HEK293 (cell line): ENCODE results near the gene MARCHF10.
A peak's percentile ranks its signal among the peaks of the same experiment; 100 is the strongest.
"Not testable (repeated sequence)": the region's sequence is repeated elsewhere in the genome, so short reads cannot be mapped to it uniquely, and the experiment has no call there.

Experiments
- CTCF ChIA-PET: fragments of 350-600 bp; formaldehyde crosslinking; extraction: SDS; loops from one replicate; lab custom pipeline; 2021; ENCODE audit warnings: antibody characterized with exemption; lab: Yijun Ruan, JAX
- POLR2A ChIA-PET: fragments of 300-600 bp; formaldehyde crosslinking; extraction: SDS; loops from one replicate; lab custom pipeline; 2020; ENCODE audit warnings: antibody characterized with exemption, inconsistent platforms; lab: Yijun Ruan, JAX
- H3K27ac ChIP-seq: fragments of 200-500 bp; sonication (Bioruptor generic); 2 replicates; pipeline ENCODE4 v1.5.1; 2014; ENCODE audit warnings: low read depth, low read length, control low read depth, inconsistent platforms; ENCODE audit errors: extremely low read depth
- H3K36me3 ChIP-seq, 2 experiments: fragments of 200-500 bp in 1 of 2; sonication (Bioruptor generic) in 1 of 2; 1 replicate in 1 of 2; 2 replicates in 1 of 2; pipeline ENCODE4 v1.5.1; 2014 to 2017; ENCODE audit warnings: inconsistent platforms in 2 of 2, low read length in 2 of 2; ENCODE audit not compliant: control insufficient read depth in 2 of 2, insufficient read depth in 1 of 2
- H3K4me1 ChIP-seq: fragments of 200-500 bp; sonication (Bioruptor generic); 2 replicates; pipeline ENCODE4 v1.5.1; 2014; ENCODE audit warnings: mild to moderate bottlenecking, low read length, inconsistent platforms; ENCODE audit not compliant: control insufficient read depth, insufficient read depth
- H3K4me3 ChIP-seq: 2 replicates; pipeline ENCODE4 v1.5.1; 2011; ENCODE audit warnings: low read depth, mild to moderate bottlenecking, control low read depth, low read length, moderate library complexity
- H3K9me3 ChIP-seq: fragments of 200-500 bp; sonication (Bioruptor generic); 2 replicates; pipeline ENCODE4 v1.5.1; 2014; ENCODE audit warnings: low read depth, low read length, inconsistent platforms; ENCODE audit not compliant: control insufficient read depth, insufficient read depth
- EGR2 ChIP-seq: fragments of 450-650 bp; formaldehyde crosslinking; IDR thresholded peaks from 2 replicates; pipeline ENCODE4 v1.5.1; 2016; ENCODE audit warnings: low read depth, missing biosample characterization, missing genetic modification characterization
- KLF1 ChIP-seq: fragments of 450-650 bp; formaldehyde crosslinking; IDR thresholded peaks from 2 replicates; pipeline ENCODE4 v1.5.1; 2016; ENCODE audit warnings: missing biosample characterization, missing genetic modification characterization
- PATZ1 ChIP-seq: fragments of 450-650 bp; formaldehyde crosslinking; IDR thresholded peaks from 2 replicates; pipeline ENCODE4 v1.5.1; 2016; ENCODE audit warnings: missing biosample characterization, missing genetic modification characterization
- SETDB1 ChIP-seq: IDR thresholded peaks from one replicate; pipeline ENCODE4 v1.6.1; 2017; ENCODE audit warnings: mild to moderate bottlenecking, low read length, moderate library complexity, mixed read lengths; ENCODE audit not compliant: insufficient read length
- ZBTB21 ChIP-seq: fragments of 450-650 bp; formaldehyde crosslinking; IDR thresholded peaks from 2 replicates; pipeline ENCODE4 v1.5.1; 2017; ENCODE audit warnings: missing biosample characterization, missing genetic modification characterization
- ZFHX2 ChIP-seq: fragments of 450-650 bp; formaldehyde crosslinking; conservative IDR thresholded peaks from 2 replicates; pipeline ENCODE4 v1.5.1; 2016; ENCODE audit warnings: missing biosample characterization, missing genetic modification characterization
- ZNF10 ChIP-seq: fragments of 450-650 bp; formaldehyde crosslinking; IDR thresholded peaks from 2 replicates; pipeline ENCODE4 v1.5.1; 2017; ENCODE audit warnings: missing biosample characterization, missing genetic modification characterization
- ZNF121 ChIP-seq: fragments of 450-650 bp; formaldehyde crosslinking; IDR thresholded peaks from 2 replicates; pipeline ENCODE4 v1.5.1; 2016; ENCODE audit warnings: missing biosample characterization, missing genetic modification characterization
- ZNF157 ChIP-seq: fragments of 450-650 bp; formaldehyde crosslinking; IDR thresholded peaks from 2 replicates; pipeline ENCODE4 v1.5.1; 2016; ENCODE audit warnings: missing biosample characterization, missing genetic modification characterization
- ZNF24 ChIP-seq: fragments of 450-650 bp; formaldehyde crosslinking; IDR thresholded peaks from 2 replicates; pipeline ENCODE4 v1.5.1; 2016; ENCODE audit warnings: missing biosample characterization, missing genetic modification characterization
- ZNF473 ChIP-seq: fragments of 450-650 bp; formaldehyde crosslinking; IDR thresholded peaks from 2 replicates; pipeline ENCODE4 v1.5.1; 2017; ENCODE audit warnings: missing biosample characterization, missing genetic modification characterization
- ZNF530 ChIP-seq: fragments of 450-650 bp; formaldehyde crosslinking; IDR thresholded peaks from 2 replicates; pipeline ENCODE4 v1.5.1; 2016; ENCODE audit warnings: low read depth, missing biosample characterization, missing genetic modification characterization
- ZNF677 ChIP-seq: fragments of 450-650 bp; IDR thresholded peaks from 2 replicates; pipeline ENCODE4 v1.5.0; 2018; ENCODE audit warnings: missing biosample characterization, mild to moderate bottlenecking, missing genetic modification characterization, moderate library complexity
- ZNF777 ChIP-seq: fragments of 450-650 bp; formaldehyde crosslinking; IDR thresholded peaks from 2 replicates; pipeline ENCODE4 v1.5.1; 2017; ENCODE audit warnings: missing biosample characterization, missing genetic modification characterization, borderline replicate concordance
- ZNF785 ChIP-seq: fragments of 450-650 bp; formaldehyde crosslinking; IDR thresholded peaks from 2 replicates; pipeline ENCODE4 v1.5.1; 2016; ENCODE audit warnings: missing biosample characterization, missing genetic modification characterization
- ZSCAN16 ChIP-seq: fragments of 450-650 bp; formaldehyde crosslinking; IDR thresholded peaks from 2 replicates; pipeline ENCODE4 v1.5.1; 2016; ENCODE audit warnings: missing biosample characterization, missing genetic modification characterization
- TF ChIP-seq, protein P1 (sequence below): fragments of 450-650 bp; formaldehyde crosslinking; IDR thresholded peaks from 2 replicates; pipeline ENCODE4 v1.5.1; 2017; ENCODE audit warnings: missing biosample characterization, missing genetic modification characterization
- TF ChIP-seq, protein P2 (sequence below): fragments of 450-650 bp; formaldehyde crosslinking; IDR thresholded peaks from 2 replicates; pipeline ENCODE4 v1.5.1; 2016; ENCODE audit warnings: missing biosample characterization, missing genetic modification characterization, low read depth
- TF ChIP-seq, protein P3 (sequence below): fragments of 450-650 bp; IDR thresholded peaks from 2 replicates; pipeline ENCODE4 v1.5.1; 2018; ENCODE audit warnings: missing biosample characterization, missing genetic modification characterization

MARCHF10 gene

GRCh38 chr17:62692159-62692651, 115.9 kb downstream of the MARCHF10 start:
- POLR2A ChIA-PET = no interaction called here

GRCh38 chr17:62691589-62691915, 116.6 kb downstream of the MARCHF10 start:
- H3K4me1 ChIP-seq, CTCF ChIA-PET, H3K9me3 ChIP-seq, H3K27ac ChIP-seq, POLR2A ChIA-PET, H3K4me3 ChIP-seq: not testable (repeated sequence)
- peaks cover 0 to 31% of the 10 kb centered on the region in 2 experiments; a peak in 1 of 3 replicates for H3K36me3 ChIP-seq
- 0 out of 2 replicates have a peak, but pooled peaks have one; percentile 41 for TF ChIP-seq ZNF121 (tag by site-specific recombination)

More at GRCh38 chr17:62692159-62692651, 115.9 kb downstream of the MARCHF10 start:
- H3K4me1 ChIP-seq = no peaks in the 10 kb centered on the region
- H3K9me3 ChIP-seq = no peaks in the 10 kb centered on the region
- no peak overlapping the region for H3K4me3 ChIP-seq
- peaks cover 0 to 31% of the 10 kb centered on the region in 2 experiments; a peak in 1 of 3 replicates for H3K36me3 ChIP-seq
- CTCF ChIA-PET = interaction anchor here (2.8 kb wide), 1 partner anchor 715 kb away, joined by 9 read pairs; no protein-coding TSS in a partner anchor
- TF ChIP-seq EGR2 (tag by site-specific recombination) = peak; percentile 87
- no peak for TF ChIP-seq ZNF785 (tag by site-specific recombination)
- TF ChIP-seq ZFHX2 (tag by site-specific recombination) = peak; percentile 92
- TF ChIP-seq, all 188 proteins: peak for 2
- H3K27ac ChIP-seq = no peak overlapping the region

DNA sequence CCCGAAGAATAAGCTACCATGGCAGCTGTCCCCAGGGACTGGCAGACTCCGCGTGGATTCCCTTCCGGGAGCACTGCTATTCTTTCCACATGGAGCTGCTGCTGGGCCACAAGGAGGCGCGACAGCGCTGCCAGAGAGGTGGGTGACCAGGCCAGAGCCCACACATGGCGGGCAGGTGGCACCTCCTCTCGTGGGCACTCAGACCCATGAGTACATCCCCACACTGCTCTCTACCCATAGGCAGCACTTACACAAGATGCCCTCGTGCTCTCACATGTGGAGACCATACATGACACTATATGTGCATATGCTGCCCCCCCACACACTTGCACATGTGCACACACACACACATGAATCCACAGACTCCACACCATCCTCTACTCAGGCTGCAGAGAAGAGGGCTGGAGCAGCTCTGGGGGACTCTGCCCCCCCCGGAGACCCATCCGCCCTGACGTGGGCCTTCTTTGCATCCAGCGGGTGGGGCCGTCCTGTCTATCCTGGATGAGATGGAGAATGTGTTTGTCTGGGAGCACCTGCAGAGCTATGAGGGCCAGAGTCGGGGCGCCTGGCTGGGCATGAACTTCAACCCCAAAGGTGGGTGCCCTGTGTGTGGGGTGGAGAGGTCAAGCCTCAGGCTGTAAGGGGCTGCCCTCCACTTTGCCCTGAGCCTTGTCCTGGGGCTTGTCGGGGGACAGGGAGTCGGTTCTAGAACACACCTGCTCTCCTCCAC, 117.8 kb downstream of the MARCHF10 start:
- no peak for TF ChIP-seq ZNF157 (tag by site-specific recombination)
- TF ChIP-seq KLF1 = peak; percentile 16; the same call in 1 of the 2 replicates
- CTCF ChIA-PET = interaction anchor here (0.7 kb wide), 1 partner anchor 729 kb away, joined by 3 read pairs; no protein-coding TSS in a partner anchor
- Histone ChIP-seq H3K27ac (no peak overlapping the region), H3K4me3 (no peak overlapping the region), H3K36me3 (peaks cover 0 to 38% of the 10 kb centered on the region in 2 experiments; a peak in 1 of 3 replicates), H3K9me3 (no peaks in the 10 kb centered on the region), H3K4me1 (no peaks in the 10 kb centered on the region)
- POLR2A ChIA-PET = no interaction called here

GRCh38 chr17:62689441-62690167, 118.5 kb downstream of the MARCHF10 start:
- ChIA-PET CTCF (interaction anchor here (0.7 kb wide), 1 partner anchor 730 kb away, joined by 3 read pairs; no protein-coding TSS in a partner anchor), POLR2A (no interaction called here)
- Histone ChIP-seq H3K4me3 (no peak overlapping the region), H3K36me3 (peaks cover 0 to 39% of the 10 kb centered on the region in 2 experiments; a peak in 2 of 3 replicates), H3K9me3 (no peaks in the 10 kb centered on the region), H3K27ac (no peak overlapping the region), H3K4me1 (no peaks in the 10 kb centered on the region)
- TF ChIP-seq ZNF530 (tag by site-specific recombination) (no peak), ZNF24 (no peak), ZNF473 (tag by site-specific recombination) (no peak), ZNF10 (tag by site-specific recombination) (no peak), ZSCAN16 (tag by site-specific recombination) (no peak), SETDB1 (no peak), ZNF777 (tag by site-specific recombination) (no peak), ZNF677 (no peak), ZBTB21 (tag by site-specific recombination) (no peak), PATZ1 (tag by site-specific recombination) (no peak)
- TF ChIP-seq, protein P1, sequence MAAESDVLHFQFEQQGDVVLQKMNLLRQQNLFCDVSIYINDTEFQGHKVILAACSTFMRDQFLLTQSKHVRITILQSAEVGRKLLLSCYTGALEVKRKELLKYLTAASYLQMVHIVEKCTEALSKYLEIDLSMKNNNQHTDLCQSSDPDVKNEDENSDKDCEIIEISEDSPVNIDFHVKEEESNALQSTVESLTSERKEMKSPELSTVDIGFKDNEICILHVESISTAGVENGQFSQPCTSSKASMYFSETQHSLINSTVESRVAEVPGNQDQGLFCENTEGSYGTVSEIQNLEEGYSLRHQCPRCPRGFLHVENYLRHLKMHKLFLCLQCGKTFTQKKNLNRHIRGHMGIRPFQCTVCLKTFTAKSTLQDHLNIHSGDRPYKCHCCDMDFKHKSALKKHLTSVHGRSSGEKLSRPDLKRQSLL (tag by site-specific recombination) = no peak
- TF ChIP-seq, protein P2, sequence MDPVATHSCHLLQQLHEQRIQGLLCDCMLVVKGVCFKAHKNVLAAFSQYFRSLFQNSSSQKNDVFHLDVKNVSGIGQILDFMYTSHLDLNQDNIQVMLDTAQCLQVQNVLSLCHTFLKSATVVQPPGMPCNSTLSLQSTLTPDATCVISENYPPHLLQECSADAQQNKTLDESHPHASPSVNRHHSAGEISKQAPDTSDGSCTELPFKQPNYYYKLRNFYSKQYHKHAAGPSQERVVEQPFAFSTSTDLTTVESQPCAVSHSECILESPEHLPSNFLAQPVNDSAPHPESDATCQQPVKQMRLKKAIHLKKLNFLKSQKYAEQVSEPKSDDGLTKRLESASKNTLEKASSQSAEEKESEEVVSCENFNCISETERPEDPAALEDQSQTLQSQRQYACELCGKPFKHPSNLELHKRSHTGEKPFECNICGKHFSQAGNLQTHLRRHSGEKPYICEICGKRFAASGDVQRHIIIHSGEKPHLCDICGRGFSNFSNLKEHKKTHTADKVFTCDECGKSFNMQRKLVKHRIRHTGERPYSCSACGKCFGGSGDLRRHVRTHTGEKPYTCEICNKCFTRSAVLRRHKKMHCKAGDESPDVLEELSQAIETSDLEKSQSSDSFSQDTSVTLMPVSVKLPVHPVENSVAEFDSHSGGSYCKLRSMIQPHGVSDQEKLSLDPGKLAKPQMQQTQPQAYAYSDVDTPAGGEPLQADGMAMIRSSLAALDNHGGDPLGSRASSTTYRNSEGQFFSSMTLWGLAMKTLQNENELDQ (tag by site-specific recombination) = no peak
- TF ChIP-seq, protein P3, sequence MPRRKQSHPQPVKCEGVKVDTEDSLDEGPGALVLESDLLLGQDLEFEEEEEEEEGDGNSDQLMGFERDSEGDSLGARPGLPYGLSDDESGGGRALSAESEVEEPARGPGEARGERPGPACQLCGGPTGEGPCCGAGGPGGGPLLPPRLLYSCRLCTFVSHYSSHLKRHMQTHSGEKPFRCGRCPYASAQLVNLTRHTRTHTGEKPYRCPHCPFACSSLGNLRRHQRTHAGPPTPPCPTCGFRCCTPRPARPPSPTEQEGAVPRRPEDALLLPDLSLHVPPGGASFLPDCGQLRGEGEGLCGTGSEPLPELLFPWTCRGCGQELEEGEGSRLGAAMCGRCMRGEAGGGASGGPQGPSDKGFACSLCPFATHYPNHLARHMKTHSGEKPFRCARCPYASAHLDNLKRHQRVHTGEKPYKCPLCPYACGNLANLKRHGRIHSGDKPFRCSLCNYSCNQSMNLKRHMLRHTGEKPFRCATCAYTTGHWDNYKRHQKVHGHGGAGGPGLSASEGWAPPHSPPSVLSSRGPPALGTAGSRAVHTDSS (tag by site-specific recombination) = no peak
